Left forelimb (tissue), 1 donor: ENCODE data around the gene STMN3.
"Not testable (repeated sequence)": the region's sequence is repeated elsewhere in the genome, so short reads cannot be mapped to it uniquely, and the experiment has no call there.

Source experiments
- DNase-seq: peaks from one replicate; pipeline ENCODE4 v3.0.0-alpha.2; 2018; ENCODE audit warnings: low spot score

Gene STMN3

DNA sequence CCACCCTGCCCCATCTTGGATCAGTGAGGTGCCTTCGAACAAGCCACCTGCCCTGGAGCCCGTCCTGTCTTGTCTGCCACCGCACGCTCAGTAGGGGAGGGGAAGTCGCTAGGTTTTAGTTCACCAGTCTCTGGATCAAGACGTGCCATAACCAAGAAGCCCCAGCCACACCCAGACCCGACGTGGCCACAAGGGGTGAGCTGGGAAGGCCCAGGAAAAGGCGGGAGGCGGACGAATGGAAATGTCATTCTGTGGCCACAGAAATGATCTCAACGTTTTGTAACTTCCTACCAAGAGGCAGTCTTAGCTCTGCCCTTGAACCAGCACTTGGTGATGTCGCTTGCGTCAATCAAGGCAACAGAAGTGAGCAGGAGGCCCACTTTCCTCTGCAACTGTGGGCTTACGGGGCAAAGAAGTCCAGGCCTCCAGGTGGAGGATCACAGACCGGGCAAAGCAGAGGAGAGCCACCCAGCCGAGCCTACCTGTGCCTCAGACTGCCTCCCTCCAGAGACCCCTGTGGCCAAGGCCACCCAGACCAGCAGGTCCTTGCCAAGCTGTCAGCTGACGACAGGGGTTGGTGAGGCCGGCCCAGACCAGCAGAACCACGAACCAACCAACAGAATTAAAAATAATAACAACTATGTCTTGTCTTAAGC is 40.8 kb downstream of the STMN3 start:
- no peak for DNase-seq

DNA sequence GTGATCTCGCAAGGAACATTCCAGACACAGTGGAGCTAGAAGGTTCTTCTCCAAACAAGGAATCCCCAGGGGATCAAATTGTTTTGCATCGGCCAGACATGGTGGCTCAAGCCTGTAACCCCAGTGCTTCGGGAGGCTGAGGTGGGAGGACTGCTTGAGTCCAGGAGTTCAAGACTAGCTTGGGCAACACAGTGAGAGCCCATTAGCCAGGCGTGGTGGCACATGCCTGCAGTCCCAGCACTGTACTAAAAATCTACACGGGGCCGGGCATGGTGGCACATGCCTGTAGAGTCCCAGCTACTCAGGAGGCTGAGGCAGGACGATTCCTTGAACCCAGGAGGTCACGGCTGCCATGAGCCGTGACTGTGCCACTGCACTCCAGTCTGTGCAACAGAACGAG is 41.6 kb downstream of the STMN3 start:
- DNase-seq, result no peak

DNA sequence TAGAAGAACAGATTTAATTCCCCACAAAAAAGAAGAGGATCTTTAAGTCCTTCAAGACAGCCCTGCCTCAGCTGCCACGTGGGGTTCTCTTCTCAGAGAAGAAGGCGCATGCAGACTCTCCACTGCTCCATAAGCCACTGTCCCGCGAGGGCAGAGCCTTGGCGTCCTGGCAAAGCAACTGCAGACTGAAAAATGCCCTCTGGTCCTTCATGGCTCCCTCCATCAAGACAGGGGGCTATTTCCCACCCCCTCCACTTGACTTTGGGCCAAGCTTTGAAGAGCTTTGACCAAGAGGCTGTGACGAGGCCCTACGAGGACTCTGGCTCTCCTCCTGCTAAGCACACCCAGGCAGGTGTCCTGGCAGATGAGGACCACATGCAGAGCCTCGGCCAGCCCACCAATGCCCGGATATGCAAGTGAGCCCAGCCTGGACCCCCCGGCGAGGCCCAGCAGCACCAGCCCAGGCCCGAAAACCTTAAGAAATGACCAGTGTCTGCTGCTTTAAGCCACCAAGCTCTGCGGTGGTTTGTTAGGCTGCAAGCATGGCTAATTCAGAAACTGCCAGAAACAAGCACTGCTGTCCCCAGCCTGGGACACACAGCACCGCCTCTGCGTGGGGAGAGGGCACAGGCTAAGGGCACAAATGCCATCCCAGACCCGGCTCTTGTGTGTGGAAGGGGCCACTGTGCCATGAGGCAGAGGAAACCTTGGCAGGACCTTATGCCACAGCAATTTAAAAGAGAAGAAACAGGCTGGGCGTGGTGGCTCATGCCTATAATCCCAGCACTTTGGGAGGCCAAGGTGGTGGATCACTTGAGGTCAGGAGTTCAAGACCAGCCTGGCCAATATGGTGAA is 42.4 kb downstream of the STMN3 start:
- DNase-seq, result no peak

DNA sequence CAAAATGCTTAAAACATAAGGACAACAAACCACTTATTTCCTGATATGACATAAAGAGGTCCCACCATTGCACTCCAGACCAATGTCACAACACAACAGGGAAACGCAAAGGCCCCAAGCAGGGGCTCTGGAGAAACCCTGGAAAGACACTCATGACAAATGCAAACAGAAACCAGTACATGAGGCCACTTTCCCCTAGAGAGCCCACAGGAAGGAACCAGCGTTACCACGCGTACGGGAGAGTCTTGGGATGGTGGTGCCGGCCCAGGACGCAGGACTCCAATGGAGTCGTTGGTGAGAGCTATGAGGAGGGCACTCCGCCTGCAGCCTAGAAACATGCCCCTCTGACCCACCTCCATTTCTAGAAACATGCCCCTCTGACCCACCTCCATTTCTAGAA is 46.5 kb downstream of the STMN3 start:
- no peak for DNase-seq

DNA sequence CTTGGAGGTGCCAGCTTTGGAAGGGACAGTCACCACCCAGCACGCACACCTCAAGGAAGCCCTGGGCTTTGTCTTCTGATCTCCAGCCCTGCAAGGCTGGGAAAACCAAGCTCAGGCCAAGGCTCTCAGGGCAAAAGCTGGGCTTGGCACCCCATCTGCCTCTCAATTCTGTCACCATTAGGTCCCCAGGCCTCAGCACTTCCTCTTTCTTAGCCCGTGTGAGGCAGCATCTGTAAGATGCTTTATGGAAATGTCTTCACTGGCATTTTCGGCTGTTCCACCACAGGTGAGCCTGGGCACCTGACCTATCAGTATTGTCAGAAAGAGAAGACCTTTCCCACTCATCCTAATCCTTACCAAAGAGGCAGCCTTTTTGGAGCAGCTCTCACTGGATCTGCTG is 50.9 kb downstream of the STMN3 start:
- DNase-seq, result no peak

DNA sequence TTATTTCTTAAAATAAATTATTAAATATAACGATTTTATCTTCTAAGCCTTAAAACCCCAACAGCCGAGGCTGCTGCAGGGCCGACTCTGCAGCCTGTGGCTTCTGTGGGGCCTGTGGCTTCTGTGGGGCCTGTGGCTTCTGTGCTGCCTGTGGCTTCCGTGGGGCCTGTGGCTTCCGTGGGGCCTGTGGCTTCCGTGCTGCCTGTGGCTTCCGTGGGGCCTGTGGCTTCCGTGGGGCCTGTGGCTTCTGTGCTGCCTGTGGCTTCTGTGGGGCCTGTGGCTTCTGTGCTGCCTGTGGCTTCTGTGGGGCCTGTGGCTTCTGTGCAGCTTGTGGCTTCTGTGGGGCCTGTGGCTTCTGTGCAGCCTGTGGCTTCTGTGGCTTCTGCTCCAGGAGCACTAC is 51.5 kb downstream of the STMN3 start:
- DNase-seq, result not testable (repeated sequence)

DNA sequence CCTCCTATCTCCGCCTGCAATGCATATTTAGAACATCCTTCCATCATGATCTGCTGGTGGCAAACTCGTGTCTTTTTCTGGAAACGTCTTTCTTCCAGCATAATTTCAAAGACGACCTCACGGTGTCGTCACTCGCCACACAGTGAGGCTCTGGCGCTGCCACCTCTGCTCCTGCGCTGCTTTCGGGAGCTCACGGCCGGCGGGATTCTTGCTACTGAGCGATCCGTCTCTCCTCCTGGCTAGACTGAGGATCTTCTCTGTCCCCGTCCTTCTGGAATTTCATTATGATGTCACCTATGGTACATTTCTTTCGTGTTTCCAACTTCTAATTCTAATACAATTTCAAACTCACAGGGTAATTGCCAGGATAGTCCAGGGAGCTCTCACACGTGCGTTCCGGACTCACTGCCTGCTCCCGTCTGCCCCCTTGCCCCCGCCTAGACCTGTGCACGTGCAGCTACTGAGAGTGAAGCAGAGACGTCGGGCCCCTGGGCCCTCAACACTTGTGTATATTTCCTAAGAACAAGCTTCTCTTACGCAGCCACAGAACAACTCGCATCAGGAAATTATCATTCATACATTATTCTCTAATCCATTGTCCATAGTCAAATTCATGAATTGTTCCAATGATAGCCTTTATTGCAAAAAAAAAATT is 53.7 kb downstream of the STMN3 start:
- DNase-seq, result no peak

DNA sequence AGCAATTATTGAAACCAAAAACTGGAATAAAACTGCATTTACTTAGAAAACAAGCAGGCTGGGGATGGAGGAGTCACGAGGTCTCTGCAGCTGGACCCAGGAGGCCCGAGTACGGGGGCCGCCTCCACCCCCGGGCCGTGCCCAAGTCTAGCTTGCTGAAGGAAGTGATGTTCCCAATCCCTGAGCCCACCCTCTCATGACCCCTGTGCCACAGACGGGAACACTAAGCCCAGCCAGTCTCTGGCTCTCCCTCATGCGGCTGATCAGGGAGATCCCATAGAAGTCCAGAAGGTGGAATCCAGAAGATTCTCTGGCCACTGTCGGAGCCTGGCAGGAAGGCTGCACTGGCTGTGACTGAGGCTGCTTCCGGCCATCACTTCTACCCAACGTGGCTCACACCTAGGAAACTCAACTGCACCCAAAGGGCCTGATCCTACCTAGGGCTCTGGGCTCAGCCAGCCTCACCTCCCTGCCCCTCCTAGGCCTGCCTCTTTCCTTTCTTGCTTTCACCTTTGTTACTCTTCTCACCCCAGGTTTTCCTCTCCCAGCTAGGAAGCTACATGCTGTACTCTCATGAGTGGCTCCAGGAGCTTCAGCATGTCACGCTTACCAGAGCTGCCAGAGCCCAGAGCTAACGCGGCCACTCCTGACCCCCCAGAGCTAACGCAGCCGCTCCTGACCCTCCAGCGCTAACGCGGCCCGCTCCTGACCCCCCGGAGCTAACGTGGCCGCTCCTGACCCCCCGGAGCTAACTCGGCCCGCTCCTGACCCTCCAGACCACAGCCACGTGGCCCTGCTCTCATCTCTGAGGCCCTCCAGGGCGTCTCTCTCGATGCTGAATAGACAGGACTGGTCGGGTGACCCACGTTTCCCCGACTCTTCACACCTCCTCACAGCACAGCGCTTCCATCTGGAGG is 54.5 kb downstream of the STMN3 start:
- no peak for DNase-seq

DNA sequence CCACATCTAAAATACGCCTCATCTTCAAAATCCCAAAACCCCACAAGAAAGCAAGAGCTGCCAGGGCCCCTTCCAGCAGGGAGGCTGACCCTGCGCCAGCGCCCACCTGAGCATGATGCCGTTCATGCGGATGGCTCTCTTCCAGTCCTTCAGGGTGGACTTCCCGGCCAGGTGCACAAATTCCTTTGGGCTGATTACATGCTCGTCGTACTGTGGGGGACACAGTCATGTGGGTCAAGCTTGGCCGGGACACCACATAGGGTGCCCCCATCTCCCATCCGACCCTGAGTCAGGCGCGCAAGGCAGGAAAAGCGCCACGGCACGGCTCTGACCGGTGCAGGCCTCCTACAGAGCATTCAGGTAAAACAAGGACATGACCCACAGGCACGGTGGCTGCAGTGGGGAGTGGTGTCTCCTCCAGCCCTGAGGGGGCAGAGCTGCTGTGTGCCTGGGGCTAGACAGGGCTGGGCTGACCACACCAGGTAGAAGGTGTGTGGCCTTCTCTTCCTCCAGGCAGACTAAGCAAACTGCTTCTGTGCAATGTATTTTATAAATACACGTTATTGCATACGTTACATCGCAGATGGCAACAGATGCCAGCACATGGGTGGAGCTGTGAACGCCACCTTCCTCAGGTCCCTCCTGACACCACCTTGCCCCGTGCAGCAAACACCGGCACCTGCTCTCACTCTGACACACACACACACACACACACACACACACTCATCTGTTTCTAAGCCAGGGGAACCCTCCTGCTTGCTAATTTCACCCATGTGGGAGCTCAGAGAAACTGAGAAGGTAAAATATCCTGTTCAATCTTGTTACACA is 55.4 kb downstream of the STMN3 start:
- no peak for DNase-seq

DNA sequence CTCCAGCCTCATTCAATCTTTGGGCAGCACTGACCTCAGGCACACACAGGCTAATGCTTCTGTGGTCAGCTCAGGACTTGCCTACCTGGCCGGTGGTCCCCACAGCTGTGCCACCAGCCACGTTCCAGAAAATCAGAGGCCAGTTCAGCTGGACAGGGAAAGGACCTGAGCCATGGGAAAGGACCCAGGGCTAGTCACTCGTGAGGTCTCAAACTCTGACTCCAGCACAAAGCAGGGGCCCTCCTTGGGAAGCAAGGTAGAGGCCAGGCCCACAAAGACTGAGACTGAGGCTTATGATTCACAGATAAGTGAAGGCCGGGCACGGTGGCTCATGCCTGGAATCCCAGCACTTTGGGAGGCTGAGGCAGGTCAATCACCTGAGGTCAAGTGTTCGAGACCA is 56.8 kb downstream of the STMN3 start:
- DNase-seq, result no peak

DNA sequence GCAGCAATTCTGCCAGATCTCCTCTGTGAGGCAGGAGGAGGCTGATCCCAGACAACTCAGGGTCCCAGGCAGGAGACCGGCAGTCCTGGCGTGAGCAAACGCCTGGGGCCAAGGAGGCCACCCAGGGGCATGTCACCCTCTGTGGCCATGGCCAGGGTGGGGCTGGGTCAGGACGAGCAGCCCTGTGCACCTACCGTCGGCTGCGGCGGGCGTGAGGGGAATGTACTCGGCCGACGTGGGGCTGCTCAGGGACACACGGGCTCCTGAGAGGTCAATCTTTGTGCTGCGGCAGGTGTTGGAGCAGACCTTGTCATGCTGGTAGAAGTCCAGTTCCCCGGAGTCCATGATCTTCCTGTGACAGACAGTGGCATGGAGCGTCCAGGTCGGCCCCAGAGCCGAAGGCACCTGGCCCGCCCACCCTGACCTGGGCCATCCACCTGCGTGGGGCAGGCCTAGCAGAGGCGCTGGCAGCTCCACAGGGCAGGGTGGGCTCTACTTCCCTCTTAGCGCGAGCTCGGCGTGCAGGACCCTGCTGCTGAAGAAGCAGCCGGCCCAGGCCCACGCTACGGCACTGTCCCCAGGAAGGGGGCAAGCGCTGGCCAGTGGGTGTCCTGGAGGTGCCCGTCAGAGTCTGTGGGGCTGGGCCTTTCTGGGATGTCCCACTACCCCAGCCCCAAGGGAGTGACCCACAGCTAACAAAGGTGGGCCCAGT is 57.7 kb downstream of the STMN3 start:
- no peak for DNase-seq

DNA sequence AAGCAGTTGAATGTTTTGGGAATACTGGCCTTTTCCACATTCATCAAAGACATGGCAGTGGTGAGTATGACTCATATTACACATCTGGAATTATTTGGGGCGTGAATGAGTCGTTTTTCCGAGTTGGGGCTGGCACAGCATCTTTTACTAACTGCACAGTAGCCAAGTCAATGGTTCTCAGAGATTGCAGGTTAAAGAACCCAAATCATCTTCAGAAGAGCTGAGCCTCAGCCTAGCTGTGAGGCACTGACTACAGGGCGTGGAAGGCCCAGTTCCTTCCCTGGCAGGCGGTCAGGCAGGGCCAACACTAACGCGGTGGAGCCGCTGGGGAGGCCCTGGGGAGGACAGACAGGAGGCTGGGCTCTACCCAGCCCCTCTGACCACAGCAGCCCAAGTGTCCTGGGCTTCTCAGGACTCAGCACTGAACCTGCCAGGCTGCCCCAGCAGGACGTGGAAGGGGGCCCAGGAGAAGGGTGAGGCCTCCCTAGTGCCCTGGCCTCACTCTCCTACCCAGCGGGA is 59.1 kb downstream of the STMN3 start:
- DNase-seq, result no peak

DNA sequence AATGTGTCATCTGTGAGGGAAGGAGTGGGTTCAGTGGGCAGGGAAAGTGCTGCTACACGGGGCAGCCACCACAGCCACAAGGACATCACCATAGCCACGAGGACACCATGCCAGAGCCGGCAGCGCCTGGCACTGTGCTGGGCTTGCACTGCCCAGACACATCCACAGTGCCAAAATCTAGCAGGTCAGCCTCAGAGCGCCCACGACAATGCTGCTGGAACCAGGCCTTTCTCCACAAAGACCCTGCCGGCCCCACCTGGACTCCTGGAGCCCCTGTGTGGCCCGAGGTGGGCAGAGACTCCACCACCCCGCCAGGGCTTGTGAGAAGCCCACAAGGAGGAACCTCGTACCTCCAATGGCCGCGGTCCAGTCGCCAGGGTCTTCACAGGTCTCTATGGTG is 60.6 kb downstream of the STMN3 start:
- no peak for DNase-seq

DNA sequence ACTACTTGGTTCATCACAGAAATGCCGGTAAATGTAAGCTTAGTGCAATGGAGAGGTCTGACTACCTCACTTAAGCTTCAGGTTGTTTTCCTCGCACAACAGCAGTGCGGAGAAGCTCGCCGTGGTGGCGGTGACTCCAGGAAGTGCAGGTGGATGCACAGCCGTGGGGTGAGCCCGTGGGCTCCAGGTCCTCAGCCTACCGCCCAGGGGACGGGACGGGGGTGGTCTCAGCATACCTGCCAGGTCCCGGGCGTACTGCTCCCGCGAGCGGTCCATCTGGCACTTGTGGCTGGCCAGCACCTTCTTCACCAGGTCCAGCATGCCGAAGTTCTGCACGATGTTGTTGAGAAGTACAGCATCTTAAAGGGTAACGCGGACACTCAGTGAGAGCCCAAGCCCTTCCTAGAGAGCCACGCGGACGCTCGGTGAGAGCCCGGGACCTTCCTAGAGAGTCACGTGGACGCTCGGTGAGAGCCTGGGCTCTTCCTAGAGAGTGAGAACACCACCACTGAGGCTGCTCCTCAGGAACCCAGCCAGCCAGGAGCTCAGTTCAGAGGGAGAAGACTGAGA is 61.4 kb downstream of the STMN3 start:
- no peak for DNase-seq

DNA sequence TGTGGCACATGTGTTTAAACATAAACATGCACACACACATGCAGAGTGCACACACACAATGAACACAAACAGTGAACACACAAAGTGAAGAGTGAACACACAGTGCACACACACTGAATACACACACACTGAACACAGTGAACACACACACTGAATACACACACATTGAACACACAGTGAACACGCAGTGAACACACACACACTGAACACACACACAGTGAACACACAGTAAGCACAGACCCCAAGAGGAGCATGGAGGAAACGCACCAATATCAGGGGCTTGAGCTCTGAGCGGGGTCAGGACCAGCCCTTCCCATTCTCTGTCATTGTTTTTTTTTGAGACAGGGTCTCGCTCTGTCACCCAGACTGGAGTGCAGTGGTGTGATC is 62.1 kb downstream of the STMN3 start:
- DNase-seq, result no peak

DNA sequence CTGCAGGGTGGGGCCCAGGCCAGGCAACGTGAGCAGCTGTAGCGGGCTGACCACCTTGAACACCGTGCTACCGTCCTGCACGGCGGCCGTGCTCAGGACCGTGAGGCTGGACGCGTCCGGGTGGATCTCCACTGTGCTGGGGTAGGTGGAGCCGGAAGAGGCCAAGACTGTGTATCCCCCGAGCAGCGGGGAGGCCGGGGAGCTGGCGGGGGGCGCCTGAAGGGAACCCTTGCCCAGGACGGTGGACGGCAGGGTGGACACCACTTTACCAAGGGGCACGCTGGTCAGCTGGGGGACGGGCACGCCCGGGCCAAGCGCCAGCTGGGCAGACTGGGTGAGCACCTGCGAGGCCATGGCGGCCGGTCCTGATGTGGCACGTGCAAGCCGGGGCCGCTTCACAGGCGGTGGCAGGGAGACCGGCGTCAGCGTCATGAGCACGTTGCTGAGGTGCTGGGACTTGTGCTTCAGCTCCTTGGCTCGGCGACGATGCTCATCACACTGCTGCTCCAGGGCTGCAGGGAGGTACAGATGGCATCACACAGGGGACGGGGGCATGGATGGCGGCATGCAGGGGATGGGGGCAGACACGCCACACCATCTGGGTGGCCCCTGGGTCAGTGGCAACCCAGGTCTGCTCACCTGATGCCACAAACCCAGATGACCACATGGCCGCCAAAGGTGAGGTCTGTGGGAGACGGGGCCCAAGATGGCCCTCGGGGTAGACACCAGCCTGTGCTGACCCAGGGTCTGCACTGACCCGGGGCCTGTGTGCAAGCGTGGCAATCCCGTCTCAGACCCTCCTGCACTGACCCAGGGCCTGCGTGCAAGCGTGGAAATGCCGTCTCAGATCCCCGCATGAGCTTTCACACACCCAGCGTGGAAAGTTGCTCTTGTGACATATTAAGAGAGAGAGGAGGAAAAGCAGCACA is 62.7 kb downstream of the STMN3 start:
- no peak for DNase-seq
